Breast epithelium (tissue), 4 donors: Measurements from ENCODE around the gene C1orf21. TPM values are rescaled to one million over a fixed set of nuclear protein-coding genes. Genes with fewer than 3 reads are reported as not detected.

Experiments used
- DNase-seq, 2 donors: peaks; one replicate each; pipeline ENCODE4 v3.0.0-alpha.2; 2019; ENCODE audit warnings: low spot score in 2 of 2
- H3K27ac ChIP-seq, 2 donors: fragments of 200-600 bp; sonication (generic) in 1 of 2; one replicate each; pipeline ENCODE4 v1.5.1; 2016 to 2019; ENCODE audit warnings: mild to moderate bottlenecking in 1 of 2
- H3K27me3 ChIP-seq, 2 donors: fragments of 200-600 bp; sonication (generic) in 1 of 2; one replicate each; pipeline versions ENCODE4 v1.5.1 to v1.6.0; 2017 to 2019; ENCODE audit warnings: control low read depth in 1 of 2, mild to moderate bottlenecking in 1 of 2
- H3K36me3 ChIP-seq: fragments of 200-600 bp; one replicate; pipeline ENCODE4 v1.5.1; 2019
- H3K4me1 ChIP-seq, 2 donors: fragments of 200-600 bp; sonication (generic); one replicate each; pipeline ENCODE4 v1.5.1; 2016 to 2019; ENCODE audit warnings: control low read depth in 1 of 2
- H3K4me3 ChIP-seq, 3 donors: fragments of 200-600 bp; sonication (generic); 1 replicate in 2 of 3; 2 replicates in 1 of 3; pipeline ENCODE4 v1.5.1; 2016 to 2019; ENCODE audit warnings: mild to moderate bottlenecking in 3 of 3, moderate library complexity in 2 of 3
- H3K9me3 ChIP-seq, 2 donors: fragments of 200-600 bp; sonication (generic) in 1 of 2; one replicate each; pipeline ENCODE4 v1.5.1; 2016 to 2019; ENCODE audit warnings: control low read depth in 1 of 2
- POLR2A ChIP-seq: fragments of 450-650 bp; IDR thresholded peaks from one replicate; pipeline ENCODE4 v1.6.1; 2016; ENCODE audit warnings: antibody characterized with exemption, mild to moderate bottlenecking, moderate library complexity
- POLR2AphosphoS5 ChIP-seq, 3 donors: sonication (generic); formaldehyde crosslinking; IDR thresholded peaks; one replicate each; pipeline ENCODE4 v1.6.1; 2017; ENCODE audit warnings: antibody characterized with exemption in 3 of 3
- intact Hi-C: fragments of 100-400 bp; cut with DNase I; formaldehyde crosslinking; loops from one replicate; pipeline ENCODE4 v1.15.1; 2023; ENCODE audit warnings: low total_unique reads
- total RNA-seq, 3 donors: library from RNA; depleted of rRNA; stranded (reverse); fragments of >200 nt; gene quantifications; one replicate each; pipeline ENCODE4 v1.1.0, GENCODE V29; 2016
- TF ChIP-seq, protein P1 (sequence below), 3 donors: fragments of 450-650 bp; IDR thresholded peaks; one replicate each; pipeline ENCODE4 v1.5.1; 2016 to 2017; ENCODE audit warnings: antibody characterized with exemption in 3 of 3, mild to moderate bottlenecking in 3 of 3, moderate library complexity in 3 of 3

C1orf21 gene
- total RNA-seq, 3 donors from 2014 or later = 31.5 to 75.7 (median 54.7) TPM

DNA sequence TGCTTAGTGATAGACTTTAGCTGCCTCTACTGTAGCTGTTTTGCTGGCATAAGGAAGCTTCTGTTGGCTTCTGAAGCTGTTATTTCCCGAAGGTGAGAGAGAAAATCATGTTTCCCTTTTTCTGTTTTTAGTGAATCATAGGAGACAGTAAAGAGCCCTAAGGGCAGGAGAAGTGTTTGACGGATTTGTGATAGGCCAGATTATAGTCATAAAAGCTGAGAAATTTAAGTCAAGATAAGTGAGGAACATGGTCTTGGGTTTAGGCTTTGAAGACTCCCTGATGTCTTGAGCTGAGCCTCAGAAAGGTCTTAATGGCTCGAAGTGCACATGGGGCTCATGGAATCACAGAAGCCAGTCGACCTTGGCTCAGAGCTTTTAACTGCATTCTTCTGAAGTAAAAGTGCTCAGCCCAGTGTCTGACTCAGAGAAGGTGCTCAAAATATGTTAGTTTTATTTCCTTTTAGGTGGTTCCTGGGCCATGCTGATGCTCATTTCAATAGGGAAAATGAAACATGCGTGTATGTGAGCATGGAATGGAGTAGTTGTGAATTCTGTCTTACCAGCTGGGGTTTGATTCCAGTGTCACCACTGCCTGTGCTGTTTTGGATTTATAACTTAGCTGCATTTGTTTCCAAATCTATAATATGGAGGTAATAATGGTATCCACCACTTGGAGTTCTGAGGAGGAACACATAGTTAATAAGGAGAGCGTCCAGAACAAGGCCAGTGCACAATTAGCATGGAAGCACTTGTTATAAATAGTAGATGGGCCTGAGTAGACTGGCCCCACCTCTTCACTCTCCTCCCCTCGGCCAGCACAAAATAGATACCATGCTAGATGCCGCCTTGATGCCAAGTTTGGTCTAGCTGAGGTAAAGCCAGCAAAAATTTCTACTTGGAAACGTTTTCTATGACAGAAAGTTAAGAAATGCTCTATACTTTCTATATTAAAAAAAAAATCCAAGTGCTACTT, 99.2 kb downstream of the C1orf21 start:
- no peak overlapping the region for H3K4me3 ChIP-seq
- H3K4me1 ChIP-seq = peaks cover 3 to 15% of the 10 kb centered on the region in 2 donors
- intact Hi-C loops = loop anchor here (5.0 kb wide), 1 partner anchor 169 kb away; no protein-coding TSS in a partner anchor

GRCh38 chr1:184486761-184487445, 100.1 kb downstream of the C1orf21 start:
- H3K4me1 ChIP-seq = peaks cover 3 to 15% of the 10 kb centered on the region in 2 donors
- no peaks in the 10 kb centered on the region for H3K36me3 ChIP-seq
- no peak overlapping the region for H3K4me3 ChIP-seq
- no peak for DNase-seq
- intact Hi-C loops = loop anchor here (5.0 kb wide), 1 partner anchor 170 kb away; no protein-coding TSS in a partner anchor
- no peaks in the 10 kb centered on the region for H3K9me3 ChIP-seq
- no peaks in the 10 kb centered on the region for H3K27me3 ChIP-seq
- no peak for TF ChIP-seq POLR2AphosphoS5 (IDR thresholded peaks at IDR 0.05)
- TF ChIP-seq, protein P1, sequence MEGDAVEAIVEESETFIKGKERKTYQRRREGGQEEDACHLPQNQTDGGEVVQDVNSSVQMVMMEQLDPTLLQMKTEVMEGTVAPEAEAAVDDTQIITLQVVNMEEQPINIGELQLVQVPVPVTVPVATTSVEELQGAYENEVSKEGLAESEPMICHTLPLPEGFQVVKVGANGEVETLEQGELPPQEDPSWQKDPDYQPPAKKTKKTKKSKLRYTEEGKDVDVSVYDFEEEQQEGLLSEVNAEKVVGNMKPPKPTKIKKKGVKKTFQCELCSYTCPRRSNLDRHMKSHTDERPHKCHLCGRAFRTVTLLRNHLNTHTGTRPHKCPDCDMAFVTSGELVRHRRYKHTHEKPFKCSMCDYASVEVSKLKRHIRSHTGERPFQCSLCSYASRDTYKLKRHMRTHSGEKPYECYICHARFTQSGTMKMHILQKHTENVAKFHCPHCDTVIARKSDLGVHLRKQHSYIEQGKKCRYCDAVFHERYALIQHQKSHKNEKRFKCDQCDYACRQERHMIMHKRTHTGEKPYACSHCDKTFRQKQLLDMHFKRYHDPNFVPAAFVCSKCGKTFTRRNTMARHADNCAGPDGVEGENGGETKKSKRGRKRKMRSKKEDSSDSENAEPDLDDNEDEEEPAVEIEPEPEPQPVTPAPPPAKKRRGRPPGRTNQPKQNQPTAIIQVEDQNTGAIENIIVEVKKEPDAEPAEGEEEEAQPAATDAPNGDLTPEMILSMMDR (IDR thresholded peaks at IDR 0.05) = no peak
- TF ChIP-seq POLR2A = no peak
- H3K27ac ChIP-seq = peak overlapping the region; percentile 60 to 77

More for the DNA sequence above, 99.2 kb downstream of the C1orf21 start:
- no peaks in the 10 kb centered on the region for H3K27me3 ChIP-seq
- no peaks in the 10 kb centered on the region for H3K36me3 ChIP-seq
- peak overlapping the region; percentile 77 to 80 for H3K27ac ChIP-seq
- DNase-seq = no peak
- H3K9me3 ChIP-seq = no peaks in the 10 kb centered on the region
- TF ChIP-seq, protein P1 (IDR thresholded peaks at IDR 0.05) = no peak
- TF ChIP-seq POLR2AphosphoS5 (IDR thresholded peaks at IDR 0.05) = no peak
- TF ChIP-seq POLR2A = no peak

DNA sequence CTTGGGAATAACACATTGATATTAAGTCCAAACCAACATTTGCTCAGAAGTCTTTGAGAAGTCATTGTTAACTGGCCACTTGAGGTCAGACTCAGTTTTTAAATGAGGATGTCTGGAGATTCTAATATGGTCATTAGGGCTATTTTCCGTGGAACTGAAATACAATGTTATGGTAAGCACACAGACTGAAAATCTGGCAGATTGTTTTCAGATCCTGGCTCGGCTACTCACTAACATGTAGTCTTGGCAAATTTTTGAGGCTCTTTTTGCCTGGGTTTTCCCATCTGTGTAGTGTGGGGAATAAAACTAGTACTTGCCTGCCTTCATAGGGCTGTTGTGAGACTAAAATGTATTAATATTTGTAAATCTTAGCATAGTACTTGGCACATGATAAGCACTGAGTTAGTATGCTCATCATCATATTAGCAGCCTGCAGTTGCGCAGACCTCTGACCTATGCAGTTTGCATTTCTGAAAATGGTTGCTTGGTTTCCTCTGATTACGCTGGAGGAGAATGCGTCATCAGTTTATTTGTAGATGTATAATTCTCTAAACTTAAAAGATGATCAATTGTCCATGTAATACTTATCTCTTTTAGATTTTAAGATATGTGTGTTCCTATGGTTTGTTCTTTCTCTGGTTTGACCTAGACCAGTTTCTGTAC, 100.8 kb downstream of the C1orf21 start:
- TF ChIP-seq, protein P1 (IDR thresholded peaks at IDR 0.05) = no peak
- TF ChIP-seq POLR2A (no peak), POLR2AphosphoS5 (IDR thresholded peaks at IDR 0.05) (no peak)
- no peak for DNase-seq
- H3K36me3 ChIP-seq = no peaks in the 10 kb centered on the region
- peak overlapping the region in 1 of 2 donors; percentile 60 for H3K27ac ChIP-seq
- H3K4me1 ChIP-seq = peaks cover 3 to 15% of the 10 kb centered on the region in 2 donors
- H3K27me3 ChIP-seq = no peaks in the 10 kb centered on the region
- H3K9me3 ChIP-seq = no peaks in the 10 kb centered on the region
- intact Hi-C loops = loop anchor here (5.0 kb wide), 1 partner anchor 170 kb away; no protein-coding TSS in a partner anchor
- no peak overlapping the region for H3K4me3 ChIP-seq

- H3K4me1 ChIP-seq = peaks cover 3 to 7% of the 10 kb centered on the region in 2 donors
- no peak for DNase-seq
- no peak overlapping the region for H3K27ac ChIP-seq
- TF ChIP-seq, protein P1 (IDR thresholded peaks at IDR 0.05) = no peak
- TF ChIP-seq POLR2AphosphoS5 (IDR thresholded peaks at IDR 0.05) (no peak), POLR2A (no peak)
- H3K27me3 ChIP-seq = no peaks in the 10 kb centered on the region
- no peaks in the 10 kb centered on the region for H3K9me3 ChIP-seq
- no peaks in the 10 kb centered on the region for H3K36me3 ChIP-seq
- H3K4me3 ChIP-seq = no peak overlapping the region
- intact Hi-C loops = loop anchor here (5.0 kb wide), 1 partner anchor 173 kb away; no protein-coding TSS in a partner anchor
Measured at GRCh38 chr1:184489908-184490307, 103.1 kb downstream of the C1orf21 start.
